Neural progenitor cell (in vitro differentiated cells): ENCODE measurements around the gene HYAL3. TPM values are rescaled to one million over a fixed set of nuclear protein-coding genes. Genes with fewer than 3 reads are reported as not detected.
"Not testable (repeated sequence)": the region's sequence is repeated elsewhere in the genome, so short reads cannot be mapped to it uniquely, and the experiment has no call there.

Experiments used
- DNase-seq: peaks from one replicate; pipeline ENCODE4 v3.0.0-alpha.2; 2016; ENCODE audit warnings: low spot score
- H2AFZ ChIP-seq: fragments of 200-600 bp; sonication (generic); replicated peaks from 2 replicates; pipeline ENCODE4 v1.6.1; 2016; ENCODE audit warnings: antibody characterized with exemption
- H3F3A ChIP-seq: fragments of 200-600 bp; sonication (generic); 2 replicates; pipeline ENCODE4 v1.6.1; 2016; ENCODE audit warnings: antibody characterized with exemption, low read depth
- H3K27ac ChIP-seq: fragments of 200-600 bp; sonication (generic); 2 replicates; pipeline ENCODE4 v1.5.1; 2016; ENCODE audit warnings: mild to moderate bottlenecking
- H3K27me3 ChIP-seq: fragments of 200-600 bp; sonication (generic); 2 replicates; pipeline ENCODE4 v1.6.1; 2016; ENCODE audit warnings: mild to moderate bottlenecking, moderate library complexity
- H3K36me3 ChIP-seq: fragments of 200-600 bp; sonication (generic); 2 replicates; pipeline ENCODE4 v1.5.1; 2016
- H3K4me1 ChIP-seq: fragments of 200-600 bp; sonication (generic); 2 replicates; pipeline ENCODE4 v1.6.1; 2016; ENCODE audit warnings: mixed run types
- H3K4me2 ChIP-seq: fragments of 200-600 bp; sonication (generic); 2 replicates; pipeline ENCODE4 v1.6.1; 2016
- H3K4me3 ChIP-seq: fragments of 200-600 bp; sonication (generic); 2 replicates; pipeline ENCODE4 v1.5.1; 2016
- H3K79me2 ChIP-seq: fragments of 200-600 bp; sonication (generic); 2 replicates; pipeline ENCODE4 v1.6.1; 2016; ENCODE audit warnings: low read depth
- H3K9ac ChIP-seq: fragments of 200-600 bp; sonication (generic); 2 replicates; pipeline ENCODE4 v1.6.1; 2016
- H3K9me3 ChIP-seq: fragments of 200-600 bp; sonication (generic); 2 replicates; pipeline ENCODE4 v1.5.1; 2016; ENCODE audit warnings: low read depth
- H4K20me1 ChIP-seq: fragments of 200-600 bp; sonication (generic); 2 replicates; pipeline ENCODE4 v1.6.1; 2016; ENCODE audit warnings: low read depth
- H3K27ac Mint-ChIP-seq: 3 replicates; pipeline ENCODE4 v1.8.0; 2021; ENCODE audit warnings: mixed read lengths
- H3K27me3 Mint-ChIP-seq: 2 replicates; pipeline ENCODE4 v1.8.0; 2022; ENCODE audit warnings: low read depth, mild to moderate bottlenecking, inconsistent platforms, moderate library complexity, mixed read lengths; ENCODE audit not compliant: insufficient read depth
- H3K36me3 Mint-ChIP-seq: 3 replicates; pipeline ENCODE4 v1.8.0; 2021; ENCODE audit warnings: mixed read lengths
- H3K4me1 Mint-ChIP-seq: 3 replicates; pipeline ENCODE4 v1.8.0; 2021; ENCODE audit warnings: mixed read lengths
- H3K4me3 Mint-ChIP-seq: 3 replicates; pipeline ENCODE4 v1.8.0; 2021; ENCODE audit warnings: mild to moderate bottlenecking, moderate library complexity, mixed read lengths
- H3K9me3 Mint-ChIP-seq: 3 replicates; pipeline ENCODE4 v1.8.0; 2020; ENCODE audit warnings: mixed read lengths
- EZH2 ChIP-seq: fragments of 200-600 bp; sonication (generic); IDR thresholded peaks from 2 replicates; pipeline ENCODE4 v1.6.1; 2017; ENCODE audit warnings: antibody characterized with exemption, mild to moderate bottlenecking, moderate library complexity
- EZH2phosphoT487 ChIP-seq: fragments of 200-600 bp; sonication (generic); IDR thresholded peaks from 2 replicates; pipeline ENCODE4 v1.6.1; 2017; ENCODE audit warnings: antibody characterized with exemption
- total RNA-seq: library from RNA; depleted of rRNA; stranded (reverse); fragments of >200 nt; gene quantifications from 2 replicates; pipeline ENCODE4 v1.2.3, GENCODE V29; 2015; ENCODE audit warnings: low replicate concordance
- TF ChIP-seq, protein P1 (sequence below): fragments of 200-600 bp; sonication (generic); IDR thresholded peaks from 2 replicates; pipeline ENCODE4 v1.5.1; 2017; ENCODE audit warnings: antibody characterized with exemption, mild to moderate bottlenecking

The HYAL3 gene
- total RNA-seq, 1 donor from 2014 or later = 2.2 TPM

DNA sequence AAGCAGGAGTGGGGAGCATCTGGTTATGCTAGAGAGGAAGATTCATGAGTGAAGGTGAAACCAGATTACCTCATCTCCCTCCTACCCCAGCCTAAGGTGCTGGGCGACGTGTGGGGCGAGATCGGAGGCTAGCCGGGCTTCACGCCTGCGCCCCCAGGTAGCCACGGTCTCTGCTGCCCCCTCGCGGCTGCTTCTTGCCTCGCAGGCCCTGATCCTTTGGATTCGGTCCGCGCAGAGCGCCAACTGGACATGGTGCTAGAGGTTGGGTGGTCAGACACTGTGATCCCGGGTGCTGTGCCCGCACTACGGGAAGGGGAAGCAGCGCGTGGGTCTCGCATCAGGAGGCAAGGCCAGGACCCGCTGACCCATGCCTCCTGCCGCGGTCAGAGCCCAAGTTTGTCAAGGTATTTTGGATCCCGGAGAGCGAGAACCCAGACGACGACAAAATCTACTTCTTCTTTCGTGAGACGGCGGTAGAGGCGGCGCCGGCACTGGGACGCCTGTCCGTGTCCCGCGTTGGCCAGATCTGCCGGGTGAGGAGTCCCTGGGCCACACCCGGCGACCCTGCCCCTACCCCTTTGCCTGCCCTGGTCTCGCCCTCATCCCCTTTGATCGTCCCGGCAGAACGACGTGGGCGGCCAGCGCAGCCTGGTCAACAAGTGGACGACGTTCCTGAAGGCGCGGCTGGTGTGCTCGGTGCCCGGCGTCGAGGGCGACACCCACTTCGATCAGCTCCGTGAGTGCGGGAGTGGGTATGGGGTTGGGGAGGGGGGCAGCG is 26.1 kb downstream of the HYAL3 start:
- peaks cover 50% of the 10 kb centered on the region for H3K4me1 Mint-ChIP-seq
- Histone ChIP-seq H4K20me1 (no peaks in the 10 kb centered on the region), H3K9ac (no peak overlapping the region), H3K79me2 (no peaks in the 10 kb centered on the region), H3K27ac (no peak overlapping the region), H3K4me3 (peak overlapping the region; percentile 31), H3K36me3 (no peaks in the 10 kb centered on the region), H2AFZ (peak overlapping the region; percentile 48), H3K9me3 (no peaks in the 10 kb centered on the region), H3F3A (peaks cover 13% of the 10 kb centered on the region), H3K4me2 (peak overlapping the region; percentile 66), H3K27me3 (peaks cover 54% of the 10 kb centered on the region), H3K4me1 (peaks cover 25% of the 10 kb centered on the region)
- H3K36me3 Mint-ChIP-seq = no peaks in the 10 kb centered on the region
- H3K9me3 Mint-ChIP-seq = no peaks in the 10 kb centered on the region
- H3K27me3 Mint-ChIP-seq = peaks cover 20% of the 10 kb centered on the region
- TF ChIP-seq, protein P1, sequence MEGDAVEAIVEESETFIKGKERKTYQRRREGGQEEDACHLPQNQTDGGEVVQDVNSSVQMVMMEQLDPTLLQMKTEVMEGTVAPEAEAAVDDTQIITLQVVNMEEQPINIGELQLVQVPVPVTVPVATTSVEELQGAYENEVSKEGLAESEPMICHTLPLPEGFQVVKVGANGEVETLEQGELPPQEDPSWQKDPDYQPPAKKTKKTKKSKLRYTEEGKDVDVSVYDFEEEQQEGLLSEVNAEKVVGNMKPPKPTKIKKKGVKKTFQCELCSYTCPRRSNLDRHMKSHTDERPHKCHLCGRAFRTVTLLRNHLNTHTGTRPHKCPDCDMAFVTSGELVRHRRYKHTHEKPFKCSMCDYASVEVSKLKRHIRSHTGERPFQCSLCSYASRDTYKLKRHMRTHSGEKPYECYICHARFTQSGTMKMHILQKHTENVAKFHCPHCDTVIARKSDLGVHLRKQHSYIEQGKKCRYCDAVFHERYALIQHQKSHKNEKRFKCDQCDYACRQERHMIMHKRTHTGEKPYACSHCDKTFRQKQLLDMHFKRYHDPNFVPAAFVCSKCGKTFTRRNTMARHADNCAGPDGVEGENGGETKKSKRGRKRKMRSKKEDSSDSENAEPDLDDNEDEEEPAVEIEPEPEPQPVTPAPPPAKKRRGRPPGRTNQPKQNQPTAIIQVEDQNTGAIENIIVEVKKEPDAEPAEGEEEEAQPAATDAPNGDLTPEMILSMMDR = peak; percentile 96
- TF ChIP-seq EZH2phosphoT487 = peak; percentile 54
- no peak for TF ChIP-seq EZH2
- peak; percentile 89 for DNase-seq
- peak overlapping the region; percentile 79 for H3K4me3 Mint-ChIP-seq
- peak overlapping the region; percentile 76 for H3K27ac Mint-ChIP-seq

DNA sequence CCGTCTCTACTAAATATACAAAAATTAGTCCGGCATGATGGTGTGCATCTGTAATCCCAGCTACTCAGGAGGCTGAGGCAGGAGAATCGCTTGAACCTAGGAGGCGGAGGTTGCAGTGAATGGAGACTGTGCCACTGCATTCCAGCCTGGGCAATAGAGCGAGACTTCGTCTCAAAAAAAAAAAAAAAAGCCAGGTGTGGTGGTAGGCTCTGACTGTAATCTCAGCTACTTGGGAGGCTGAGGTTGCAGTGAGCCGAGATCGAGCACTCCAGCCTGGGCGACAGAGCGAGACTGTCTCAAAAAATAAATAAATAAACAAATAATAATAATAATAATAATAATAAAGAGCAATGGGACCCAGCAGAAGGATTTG is 26.7 kb downstream of the HYAL3 start:
- not testable (repeated sequence) for H4K20me1 ChIP-seq, H3K9me3 ChIP-seq, H3K27ac ChIP-seq, DNase-seq, H3K9ac ChIP-seq, H3K79me2 ChIP-seq, H3K4me3 ChIP-seq, H3K4me2 ChIP-seq, H3K4me3 Mint-ChIP-seq, H3K36me3 ChIP-seq, H3K36me3 Mint-ChIP-seq, H3K9me3 Mint-ChIP-seq, H3K27ac Mint-ChIP-seq, H2AFZ ChIP-seq
- Mint-ChIP-seq H3K27me3 (peaks cover 18% of the 10 kb centered on the region), H3K4me1 (peaks cover 54% of the 10 kb centered on the region)
- peaks cover 14% of the 10 kb centered on the region for H3F3A ChIP-seq
- H3K27me3 ChIP-seq = peaks cover 48% of the 10 kb centered on the region
- H3K4me1 ChIP-seq = peaks cover 31% of the 10 kb centered on the region

DNA sequence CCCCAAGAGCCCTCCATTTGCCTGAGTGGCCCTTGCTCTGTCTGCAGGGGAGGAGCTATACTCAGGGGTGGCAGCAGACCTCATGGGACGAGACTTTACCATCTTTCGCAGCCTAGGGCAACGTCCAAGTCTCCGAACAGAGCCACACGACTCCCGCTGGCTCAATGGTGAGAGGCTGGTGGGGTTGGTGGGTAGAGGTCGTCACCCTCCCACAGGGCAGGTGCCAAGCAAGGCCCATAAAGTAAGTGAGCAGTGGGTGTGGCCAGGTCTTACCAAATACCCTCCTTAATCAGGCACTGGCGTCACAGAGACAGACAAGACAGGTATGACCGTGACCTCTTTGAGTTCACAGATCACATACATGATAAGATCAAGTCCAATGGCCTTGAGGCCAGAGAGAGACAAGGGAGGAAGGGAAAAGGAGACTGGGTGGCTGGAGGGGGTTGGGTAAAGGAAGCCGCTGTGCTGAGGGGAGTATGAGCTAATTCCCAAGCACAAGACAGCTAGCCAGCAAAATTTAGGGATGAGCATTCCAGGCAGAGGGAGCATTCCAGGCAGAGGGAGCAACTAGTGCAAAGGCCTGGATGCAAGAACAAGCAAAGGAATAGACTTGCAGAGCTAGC is 27.8 kb downstream of the HYAL3 start:
- Histone ChIP-seq H3K9me3 (no peaks in the 10 kb centered on the region), H3K9ac (no peak overlapping the region), H3K4me2 (no peak overlapping the region), H3K27ac (no peak overlapping the region), H3K27me3 (peaks cover 37% of the 10 kb centered on the region), H3K4me3 (no peak overlapping the region), H3K4me1 (peaks cover 38% of the 10 kb centered on the region), H4K20me1 (no peaks in the 10 kb centered on the region), H3K79me2 (no peaks in the 10 kb centered on the region), H3K36me3 (no peaks in the 10 kb centered on the region), H2AFZ (no peak overlapping the region), H3F3A (peaks cover 14% of the 10 kb centered on the region)
- Mint-ChIP-seq H3K27ac (peak overlapping the region; percentile 9), H3K9me3 (no peaks in the 10 kb centered on the region), H3K4me3 (peak overlapping the region; percentile 6), H3K27me3 (peaks cover 21% of the 10 kb centered on the region), H3K36me3 (no peaks in the 10 kb centered on the region), H3K4me1 (peaks cover 63% of the 10 kb centered on the region)
- no peak for DNase-seq
- TF ChIP-seq, protein P1 = no peak
- no peak for TF ChIP-seq EZH2
- TF ChIP-seq EZH2phosphoT487 = no peak
